HAP-1 (cell line): ENCODE measurements around the gene WDR7.

Source experiments
- DNase-seq, 2 experiments: peaks; one replicate each; pipeline ENCODE4 v3.0.0-alpha.2; 2016 to 2020; ENCODE audit warnings: low spot score in 2 of 2
- H3K27me3 ChIP-seq: fragments of 250-450 bp; sonication (Bioruptor Pico); 2 replicates; pipeline ENCODE4 v1.5.1; 2020; ENCODE audit warnings: low read depth, mild to moderate bottlenecking, moderate library complexity
- H3K36me3 ChIP-seq: fragments of 250-450 bp; sonication (Bioruptor Pico); replicated peaks from 2 replicates; pipeline ENCODE4 v1.5.1; 2020; ENCODE audit warnings: mild to moderate bottlenecking
- H3K4me1 ChIP-seq: fragments of 250-450 bp; sonication (Bioruptor Pico); 2 replicates; pipeline ENCODE4 v1.5.1; 2020; ENCODE audit warnings: mild to moderate bottlenecking
- H3K4me3 ChIP-seq: fragments of 250-450 bp; sonication (Bioruptor Pico); 2 replicates; pipeline ENCODE4 v1.5.1; 2020; ENCODE audit warnings: mild to moderate bottlenecking, moderate library complexity
- H3K9me3 ChIP-seq: fragments of 250-450 bp; sonication (Bioruptor Pico); 2 replicates; pipeline ENCODE4 v1.5.1; 2020; ENCODE audit warnings: mild to moderate bottlenecking, moderate library complexity
- in situ Hi-C: fragments of 300-500 bp; cut with MboI; formaldehyde crosslinking; loops from 3 replicates; pipeline ENCODE4 v1.14.3; 2020; ENCODE audit warnings: low sequenced_read_pairs, inconsistent platforms, mixed read lengths

WDR7 gene

DNA sequence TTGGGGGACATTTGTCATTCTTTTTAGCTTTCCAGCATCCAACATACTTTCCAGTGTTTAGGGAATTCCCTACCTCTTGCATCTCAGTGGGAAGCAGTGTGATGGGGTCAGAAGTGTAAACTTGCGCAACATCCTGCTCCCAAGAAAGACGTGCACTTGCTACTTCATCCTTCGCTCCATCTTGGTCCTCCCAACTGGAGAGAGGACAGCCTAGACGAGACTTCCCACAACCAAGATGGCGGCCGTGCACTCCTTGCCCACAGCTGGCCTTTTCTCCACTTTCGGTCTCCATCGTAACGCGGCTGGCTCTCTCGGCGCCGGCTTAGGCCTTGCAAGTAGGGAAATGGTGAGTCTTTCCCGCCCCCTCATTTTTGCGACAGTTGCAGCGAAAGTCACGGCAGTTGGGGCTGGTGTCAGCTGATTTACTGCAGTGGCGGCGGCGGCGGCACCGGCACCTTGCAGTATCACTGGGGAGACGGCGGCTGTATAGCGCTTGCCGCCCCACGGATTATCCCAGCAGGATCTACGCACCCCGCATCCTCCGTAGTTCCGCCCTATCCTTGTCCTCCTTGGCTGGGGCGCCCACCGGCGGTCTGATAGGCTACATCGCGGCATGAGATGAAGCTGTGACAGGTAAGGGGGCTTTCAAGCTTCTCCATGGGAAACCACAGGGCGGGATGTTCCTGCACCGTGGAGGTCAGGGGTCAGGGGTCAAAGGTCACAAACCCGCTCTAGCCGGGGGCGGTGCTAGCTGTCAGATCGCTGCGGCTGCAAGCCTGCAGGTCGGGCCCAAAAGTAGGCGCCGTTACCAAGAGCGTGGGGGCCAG, at the start of gene WDR7:
Gene WDR7, plus strand, starts transcription at position 416 of the 827 bp plus-strand sequence. CDS start 21,157 bp downstream, outside the sequence.
- in situ Hi-C loops: no loop called here
- Histone ChIP-seq H3K4me1 (peaks cover 9% of the 10 kb centered on the region; the same call in 1 of the 2 replicates), H3K4me3 (peak within 1 kb of the TSS; percentile 70)

DNA sequence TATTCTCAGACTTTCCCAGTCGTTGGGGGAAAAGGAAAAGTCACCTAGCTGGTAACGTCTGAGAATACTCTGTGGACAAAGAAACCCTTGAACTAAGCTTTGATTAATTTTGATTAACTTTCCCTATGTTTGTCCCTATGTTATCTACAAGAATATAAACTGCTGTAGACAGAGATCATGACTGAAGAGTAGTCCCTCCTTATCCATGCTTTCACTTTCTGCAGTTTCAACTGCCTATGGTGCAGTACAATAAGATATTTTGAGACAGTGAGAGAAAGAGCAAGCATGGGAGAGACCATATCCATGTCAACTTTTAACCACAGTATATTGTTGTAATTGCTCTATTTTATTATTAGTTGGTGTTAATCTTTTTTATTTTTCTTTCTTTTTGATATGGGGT, 44.5 kb upstream of the WDR7 start:
- Histone ChIP-seq H3K36me3 (peaks cover 39% of the 10 kb centered on the region), H3K9me3 (no peaks in the 10 kb centered on the region), H3K4me3 (no peak overlapping the region), H3K4me1 (no peaks in the 10 kb centered on the region), H3K27me3 (no peaks in the 10 kb centered on the region)
- no peak for DNase-seq
- in situ Hi-C loops: no loop called here

More for the DNA sequence above, at the start of gene WDR7:
- H3K27me3 ChIP-seq: no peaks in the 10 kb centered on the region
- DNase-seq: peak; percentile 89 to 97
- no peaks in the 10 kb centered on the region for H3K9me3 ChIP-seq
- H3K36me3 ChIP-seq: no peaks in the 10 kb centered on the region

DNA sequence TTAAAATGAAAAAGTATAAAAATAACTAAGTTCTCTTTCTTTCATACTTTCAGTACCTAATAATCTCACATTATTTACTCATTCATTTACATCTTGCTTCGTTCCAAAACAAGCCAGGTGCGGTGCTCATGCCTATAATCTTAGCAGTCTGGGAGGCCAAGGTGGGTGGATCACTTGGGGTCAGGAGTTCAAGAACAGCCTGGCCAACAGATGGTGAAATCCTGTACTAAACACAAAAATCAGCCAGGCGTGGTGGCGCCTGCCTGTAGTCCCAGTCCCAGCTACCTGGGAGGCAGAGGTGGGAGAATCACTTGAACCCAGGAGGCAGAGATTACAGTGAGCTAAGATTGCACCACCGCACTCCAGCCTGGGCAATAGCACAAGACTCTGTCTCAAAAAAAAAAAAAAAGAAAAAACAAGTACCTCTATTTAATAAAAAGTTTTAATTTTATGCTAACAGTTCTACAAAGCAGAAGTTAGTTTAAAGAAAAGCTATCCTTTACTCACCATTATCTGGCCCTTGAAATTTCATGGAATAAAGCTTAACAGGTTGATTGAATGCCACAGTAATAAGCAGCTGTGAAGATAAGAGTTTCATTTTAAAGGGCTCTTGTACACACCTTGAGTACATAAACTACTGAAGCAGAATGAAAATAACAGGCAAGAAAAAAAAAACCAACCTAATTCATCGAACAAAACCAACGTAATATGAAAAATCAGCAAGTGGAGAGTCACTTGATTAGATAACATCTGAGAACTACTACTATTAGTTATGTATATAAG, 35.2 kb upstream of the WDR7 start:
- Histone ChIP-seq H3K4me3 (no peak overlapping the region), H3K36me3 (peaks cover 45% of the 10 kb centered on the region), H3K4me1 (no peaks in the 10 kb centered on the region), H3K9me3 (no peaks in the 10 kb centered on the region), H3K27me3 (no peaks in the 10 kb centered on the region)
- DNase-seq: no peak
- in situ Hi-C loops: no loop called here

DNA sequence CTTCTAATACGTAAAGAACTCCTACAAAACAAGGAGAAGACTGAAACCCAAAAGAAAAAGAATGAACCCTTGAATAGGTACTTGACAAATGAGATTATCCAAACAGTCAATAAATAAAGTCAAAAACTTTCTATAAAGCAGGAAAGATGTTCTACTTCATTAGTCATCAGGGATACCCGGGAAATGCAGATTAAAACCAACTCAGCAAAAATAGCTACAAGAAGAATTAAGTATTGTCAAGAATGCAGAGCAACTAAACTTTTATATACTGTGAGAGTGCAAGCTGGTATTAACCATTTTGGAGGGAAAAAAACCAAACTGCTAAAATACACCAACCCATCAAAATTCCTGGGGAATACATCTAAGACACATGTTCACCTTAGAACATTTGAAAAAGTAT, 23.2 kb upstream of the WDR7 start:
- in situ Hi-C loops: no loop called here
- Histone ChIP-seq H3K4me1 (peaks cover 11% of the 10 kb centered on the region), H3K4me3 (no peak overlapping the region), H3K36me3 (peaks cover 18% of the 10 kb centered on the region), H3K9me3 (no peaks in the 10 kb centered on the region), H3K27me3 (no peaks in the 10 kb centered on the region)
- DNase-seq: peak in 1 of 2 experiments; percentile 34

DNA sequence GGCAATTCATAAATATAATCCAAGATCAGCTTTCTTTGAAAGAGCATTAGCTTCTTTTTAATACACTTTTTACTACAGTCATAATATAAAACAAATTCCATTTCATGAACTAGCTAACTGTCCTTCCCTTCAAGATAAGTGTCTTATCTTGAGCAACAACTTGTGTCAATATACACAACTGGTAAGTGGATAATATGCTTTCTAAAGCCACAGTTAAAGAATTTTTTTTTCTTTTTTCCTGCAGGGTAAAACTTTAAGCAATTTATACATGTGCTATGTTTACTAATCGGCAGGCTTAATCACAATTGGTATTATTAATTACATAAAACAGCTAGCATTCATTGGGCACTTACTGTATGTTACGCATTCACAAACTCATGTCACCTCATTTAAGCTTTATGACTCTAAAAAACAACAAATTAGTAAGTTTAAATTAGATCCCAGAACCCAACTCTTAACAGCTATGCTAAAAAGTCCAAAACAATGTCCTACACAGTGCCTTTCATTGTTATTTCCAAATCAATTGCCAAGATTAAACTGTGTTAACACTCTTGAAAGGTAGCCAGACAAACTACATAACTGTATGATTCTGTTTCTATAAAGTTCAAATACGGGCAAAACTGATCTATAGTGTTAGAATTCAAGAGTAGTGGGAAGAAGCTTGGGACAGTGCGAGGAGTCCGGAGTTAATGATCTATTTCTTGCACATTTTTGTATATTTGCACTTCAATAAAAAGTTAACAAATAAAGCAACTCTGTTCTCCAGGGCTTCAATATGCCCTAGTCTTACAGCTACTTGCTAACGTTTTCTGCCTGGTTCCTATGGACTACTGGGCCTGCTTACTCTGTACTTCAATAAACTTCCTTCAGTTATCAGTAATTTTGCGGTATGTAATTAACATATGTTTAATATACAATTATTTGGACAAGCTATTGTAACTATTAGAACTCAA, 18.8 kb upstream of the WDR7 start:
- Histone ChIP-seq H3K27me3 (no peaks in the 10 kb centered on the region), H3K4me1 (peaks cover 11% of the 10 kb centered on the region), H3K36me3 (peaks cover 17% of the 10 kb centered on the region), H3K9me3 (no peaks in the 10 kb centered on the region), H3K4me3 (no peak overlapping the region)
- no peak for DNase-seq
- in situ Hi-C loops: no loop called here

DNA sequence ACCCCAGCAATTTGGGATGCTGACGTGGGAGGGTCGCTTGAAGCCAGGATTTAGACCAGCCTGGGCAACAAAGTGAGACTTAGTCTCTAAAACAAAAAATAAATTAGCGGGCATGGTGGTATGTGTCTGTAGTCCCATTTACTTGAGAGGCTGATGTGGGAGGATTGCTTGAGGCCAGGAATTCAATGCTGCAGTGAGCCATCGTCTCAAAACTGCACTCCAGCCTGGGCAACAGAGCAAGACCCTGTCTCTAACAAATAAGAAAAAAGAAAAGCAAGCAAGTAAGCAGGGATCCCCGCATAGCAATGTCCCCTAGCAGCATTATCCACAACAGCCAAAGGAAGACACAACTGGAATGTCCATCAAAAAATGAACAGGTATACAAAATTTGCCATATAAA, 16.2 kb upstream of the WDR7 start:
- peaks cover 6% of the 10 kb centered on the region; the same call in 1 of the 2 replicates for H3K4me1 ChIP-seq
- H3K27me3 ChIP-seq: no peaks in the 10 kb centered on the region
- no peaks in the 10 kb centered on the region for H3K9me3 ChIP-seq
- no peak overlapping the region for H3K4me3 ChIP-seq
- DNase-seq: no peak
- H3K36me3 ChIP-seq: peaks cover 20% of the 10 kb centered on the region
- in situ Hi-C loops: no loop called here

DNA sequence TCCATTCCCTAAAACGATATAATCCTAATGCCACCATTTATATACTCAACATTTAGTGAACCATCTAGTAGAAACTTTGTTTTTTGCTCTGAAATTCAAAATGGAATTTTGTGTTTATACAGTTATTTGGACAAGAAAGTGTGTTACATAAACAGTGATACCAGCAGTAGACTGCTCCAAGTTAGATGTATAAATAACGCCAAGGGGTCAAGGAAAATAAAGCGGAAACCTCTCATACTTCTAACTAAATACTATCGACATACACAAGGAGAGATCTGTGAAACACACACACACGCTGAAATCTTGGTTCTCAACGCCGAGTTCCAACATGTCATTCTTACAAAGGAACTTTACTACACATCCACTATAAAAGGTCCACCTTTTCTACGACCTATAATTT, 14.0 kb upstream of the WDR7 start:
- H3K4me3 ChIP-seq: peak overlapping the region; percentile 94
- no peaks in the 10 kb centered on the region for H3K9me3 ChIP-seq
- in situ Hi-C loops: no loop called here
- peaks cover 6% of the 10 kb centered on the region; the same call in 1 of the 2 replicates for H3K4me1 ChIP-seq
- peaks cover 19% of the 10 kb centered on the region for H3K36me3 ChIP-seq
- no peak for DNase-seq
- H3K27me3 ChIP-seq: no peaks in the 10 kb centered on the region

DNA sequence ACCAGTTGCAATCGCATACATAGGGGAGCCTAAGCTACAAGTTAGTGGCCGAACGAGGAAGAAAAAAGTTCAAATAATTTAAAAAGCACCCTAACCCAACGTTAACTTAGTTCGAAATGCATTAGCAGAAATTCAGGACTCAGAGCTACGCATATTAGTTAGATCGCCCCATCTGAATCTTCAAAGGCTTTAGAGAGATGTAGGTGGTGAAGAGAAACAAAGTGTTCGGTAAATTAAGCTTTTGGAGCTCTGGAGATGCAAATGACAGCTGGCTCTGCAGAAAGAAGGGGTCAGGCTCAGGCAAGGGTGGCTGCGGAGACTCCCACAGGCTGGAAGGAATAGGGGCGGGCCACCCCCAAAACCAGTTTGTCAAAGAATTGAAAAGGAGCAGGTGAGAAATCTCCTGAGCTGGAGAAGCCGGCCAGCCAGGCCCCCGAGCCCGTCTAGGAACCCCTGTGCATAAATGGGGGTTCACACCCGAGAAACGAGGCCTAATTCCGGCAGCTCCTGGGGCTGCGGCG, 13.4 kb upstream of the WDR7 start:
- peak in 1 of 2 experiments; percentile 22 for DNase-seq
- H3K36me3 ChIP-seq: peaks cover 13% of the 10 kb centered on the region
- H3K4me1 ChIP-seq: peaks cover 6% of the 10 kb centered on the region; the same call in 1 of the 2 replicates
- in situ Hi-C loops: no loop called here
- peak overlapping the region; percentile 94 for H3K4me3 ChIP-seq
- H3K27me3 ChIP-seq: no peaks in the 10 kb centered on the region
- no peaks in the 10 kb centered on the region for H3K9me3 ChIP-seq

DNA sequence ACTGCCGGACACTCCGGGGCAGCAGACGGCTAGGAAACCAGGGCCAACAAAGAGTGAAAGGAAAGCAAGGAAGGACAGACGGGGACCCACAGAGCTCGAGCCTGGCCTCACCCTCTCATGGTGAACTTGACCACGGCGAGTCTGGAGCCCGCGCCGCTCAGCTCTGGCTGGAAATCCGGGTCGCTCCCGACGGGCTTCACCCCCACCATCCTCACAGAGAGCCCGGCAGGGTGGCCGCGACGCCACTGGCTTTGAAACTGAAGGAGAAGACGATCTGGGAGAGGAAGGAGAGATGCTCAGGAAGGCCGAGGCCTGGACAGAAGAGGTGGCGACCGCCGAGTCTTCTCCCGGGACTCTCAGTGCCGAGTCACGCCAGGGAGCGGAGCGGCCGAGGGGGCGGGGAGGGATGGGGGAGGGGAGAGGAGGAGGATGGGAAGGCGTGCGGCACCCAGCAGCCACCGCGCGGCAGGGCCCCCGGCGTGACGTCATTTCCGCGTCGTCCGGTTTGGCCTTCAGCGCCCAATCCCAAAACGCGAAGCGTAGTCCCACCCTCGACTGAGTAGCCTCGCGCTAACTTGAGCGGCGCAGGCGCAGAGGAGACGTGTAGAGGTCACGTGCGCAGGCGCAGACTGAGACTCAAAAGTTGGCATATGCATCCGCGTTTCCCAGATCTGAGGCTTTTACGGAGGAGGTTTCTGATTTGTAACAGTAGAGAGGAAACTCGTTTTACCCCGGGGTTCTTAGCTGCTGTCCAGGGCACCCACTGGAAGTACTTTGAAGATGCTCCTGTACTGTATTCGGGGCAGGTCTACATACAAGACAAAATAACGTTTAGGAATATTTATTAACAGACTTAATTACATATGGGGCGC, 12.7 kb upstream of the WDR7 start, which contains the start of gene TXNL1:
Gene TXNL1, minus strand, starts transcription at position 361 of the 872 bp plus-strand sequence. Its CDS starts 152 bp downstream, at position 209.
- peak; percentile 98 to 100 for DNase-seq
- in situ Hi-C loops: no loop called here
- peak within 1 kb of the TSS; percentile 94 for H3K4me3 ChIP-seq
- H3K27me3 ChIP-seq: no peaks in the 10 kb centered on the region
- H3K4me1 ChIP-seq: peaks cover 6% of the 10 kb centered on the region; the same call in 1 of the 2 replicates
- H3K36me3 ChIP-seq: peaks cover 13% of the 10 kb centered on the region
- H3K9me3 ChIP-seq: no peaks in the 10 kb centered on the region

DNA sequence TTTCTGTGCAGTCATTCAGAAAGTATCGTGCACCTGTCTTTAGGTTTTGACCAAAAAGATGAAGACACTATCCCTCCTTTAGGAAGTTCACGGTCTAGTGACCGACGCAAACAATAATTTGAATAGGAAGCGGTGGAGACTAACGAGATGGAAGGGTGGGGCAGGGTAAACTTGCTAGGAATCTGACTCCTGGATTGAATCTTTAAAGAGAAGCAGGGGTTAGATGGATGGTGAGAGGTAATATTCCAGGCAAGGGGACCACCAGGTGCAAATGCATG, 12.1 kb upstream of the WDR7 start:
- no peaks in the 10 kb centered on the region for H3K9me3 ChIP-seq
- peaks cover 12% of the 10 kb centered on the region for H3K36me3 ChIP-seq
- in situ Hi-C loops: no loop called here
- H3K27me3 ChIP-seq: no peaks in the 10 kb centered on the region
- H3K4me3 ChIP-seq: peak overlapping the region; percentile 94
- H3K4me1 ChIP-seq: peaks cover 6% of the 10 kb centered on the region; the same call in 1 of the 2 replicates
- no peak for DNase-seq

DNA sequence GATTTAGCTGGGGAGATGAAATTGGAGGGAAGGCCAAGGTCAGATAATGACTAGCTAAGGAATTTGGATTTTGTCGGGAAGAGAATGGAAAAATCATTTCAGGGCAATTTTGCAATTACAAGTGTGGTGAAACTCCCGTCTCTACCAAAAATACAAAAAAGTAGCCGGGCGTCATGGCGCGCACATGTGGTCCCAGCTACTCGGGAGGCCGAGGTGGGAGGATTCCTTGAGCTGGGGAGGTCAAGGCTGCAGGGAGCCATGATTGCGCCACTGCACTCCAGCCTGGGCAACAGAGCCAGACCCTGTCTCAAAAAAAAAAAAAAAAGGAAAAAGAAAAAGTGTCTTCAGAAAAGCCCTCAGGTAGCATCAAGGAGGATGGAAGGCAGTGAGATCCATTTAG, 11.6 kb upstream of the WDR7 start:
- no peak for DNase-seq
- Histone ChIP-seq H3K27me3 (no peaks in the 10 kb centered on the region), H3K9me3 (no peaks in the 10 kb centered on the region), H3K4me1 (peaks cover 6% of the 10 kb centered on the region; the same call in 1 of the 2 replicates), H3K4me3 (no peak overlapping the region), H3K36me3 (peaks cover 7% of the 10 kb centered on the region)
- in situ Hi-C loops: no loop called here

DNA sequence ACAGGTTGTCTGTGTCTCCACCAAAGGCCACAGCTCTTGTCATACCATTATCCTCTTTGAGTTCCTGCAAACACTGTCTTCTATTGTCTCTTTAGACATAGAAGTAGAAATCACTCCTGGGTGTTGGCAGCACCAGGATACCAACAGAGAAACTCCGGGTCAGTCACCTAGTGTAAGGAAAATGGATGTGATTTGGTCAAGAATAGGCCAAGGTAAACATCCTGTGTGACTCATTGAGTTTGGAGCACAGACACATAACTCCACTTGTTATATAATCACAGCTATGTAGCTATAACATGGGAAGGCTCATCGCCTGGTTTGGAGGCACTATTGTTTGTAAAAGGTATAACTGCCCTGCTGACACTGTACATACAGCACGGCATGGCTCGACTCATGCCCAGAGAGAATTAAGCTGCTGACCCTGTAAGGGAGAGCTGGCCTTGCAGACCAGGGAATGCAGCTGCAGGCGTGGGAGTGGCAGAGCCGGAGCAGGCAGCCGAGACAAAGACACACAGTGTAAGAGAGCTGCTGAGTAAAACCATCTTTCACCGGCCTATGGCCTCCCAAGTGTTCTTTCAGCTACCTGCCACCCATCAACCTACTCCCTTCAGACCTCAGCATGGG, 9.3 kb upstream of the WDR7 start:
- in situ Hi-C loops: no loop called here
- 0 out of 2 replicates have a peak, but pooled peaks cover 3% of the 10 kb centered on the region for H3K36me3 ChIP-seq
- no peaks in the 10 kb centered on the region for H3K27me3 ChIP-seq
- H3K4me3 ChIP-seq: no peak overlapping the region
- no peaks in the 10 kb centered on the region for H3K9me3 ChIP-seq
- H3K4me1 ChIP-seq: peaks cover 6% of the 10 kb centered on the region; the same call in 1 of the 2 replicates
- no peak for DNase-seq
